Cardiac fibroblast (primary cell): ENCODE results near the gene GRK2.

Experiments
- DNase-seq, 2 donors: peaks; one replicate each; pipeline versions ENCODE4 v3.0.0 to v3.0.0-alpha.2; 2010; ENCODE audit warnings: low read depth in 2 of 2
- H3K4me3 ChIP-seq, 2 donors: replicated peaks in 1 of 2; 1 replicate in 1 of 2; 2 replicates in 1 of 2; pipeline ENCODE4 v1.5.1; 2011; ENCODE audit warnings: low read depth in 2 of 2, low read length in 2 of 2, mild to moderate bottlenecking in 2 of 2, moderate library complexity in 1 of 2
- TF ChIP-seq, protein P1 (sequence below): IDR thresholded peaks from one replicate; pipeline ENCODE4 v1.5.1; 2011; ENCODE audit warnings: low read depth, mild to moderate bottlenecking, low read length, inconsistent platforms

The GRK2 gene

DNA sequence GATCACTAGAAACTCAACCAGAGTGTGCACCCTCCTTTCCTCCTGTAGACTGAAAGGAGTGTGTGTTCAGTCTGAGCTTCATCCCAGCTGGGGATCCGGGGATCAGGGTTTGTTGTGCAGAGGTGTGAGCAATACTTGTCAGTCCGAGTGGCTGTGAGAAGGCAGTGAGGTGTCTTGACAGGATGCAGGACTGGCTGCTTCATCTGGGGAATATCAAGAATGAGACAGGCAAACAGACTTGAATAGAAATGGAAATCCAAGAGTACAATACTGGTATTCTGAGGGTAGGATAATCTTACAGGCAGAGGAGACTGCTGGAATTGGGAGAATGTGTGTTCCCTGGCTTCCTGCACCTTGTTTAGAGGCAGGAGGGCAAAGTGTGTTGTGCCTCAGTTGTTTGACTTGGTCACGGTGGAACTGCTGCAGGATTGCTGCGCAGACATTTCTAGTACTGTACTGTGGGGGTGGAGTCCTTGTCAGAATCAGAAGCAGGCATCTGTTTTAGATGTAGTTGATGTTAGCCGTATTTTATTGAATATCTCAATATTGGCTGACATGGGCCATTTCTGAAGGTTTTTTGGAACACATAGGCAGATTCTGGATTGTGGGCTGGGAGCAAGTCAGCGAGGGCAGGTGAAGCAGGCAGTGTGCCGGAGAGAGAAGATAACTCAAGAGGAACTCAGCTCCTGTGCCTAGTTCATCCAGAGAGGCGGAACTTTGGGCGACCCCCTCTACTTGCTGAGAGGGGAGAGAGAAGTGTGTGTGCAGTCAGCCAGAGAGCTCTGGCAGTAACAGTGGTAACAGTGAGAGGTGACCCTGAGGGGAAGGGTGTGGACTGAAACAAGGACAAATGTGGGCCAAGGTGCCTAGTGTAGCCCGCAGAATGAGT is 27.1 kb upstream of the GRK2 start:
- peak; percentile 26 to 27 for DNase-seq
- TF ChIP-seq, protein P1, sequence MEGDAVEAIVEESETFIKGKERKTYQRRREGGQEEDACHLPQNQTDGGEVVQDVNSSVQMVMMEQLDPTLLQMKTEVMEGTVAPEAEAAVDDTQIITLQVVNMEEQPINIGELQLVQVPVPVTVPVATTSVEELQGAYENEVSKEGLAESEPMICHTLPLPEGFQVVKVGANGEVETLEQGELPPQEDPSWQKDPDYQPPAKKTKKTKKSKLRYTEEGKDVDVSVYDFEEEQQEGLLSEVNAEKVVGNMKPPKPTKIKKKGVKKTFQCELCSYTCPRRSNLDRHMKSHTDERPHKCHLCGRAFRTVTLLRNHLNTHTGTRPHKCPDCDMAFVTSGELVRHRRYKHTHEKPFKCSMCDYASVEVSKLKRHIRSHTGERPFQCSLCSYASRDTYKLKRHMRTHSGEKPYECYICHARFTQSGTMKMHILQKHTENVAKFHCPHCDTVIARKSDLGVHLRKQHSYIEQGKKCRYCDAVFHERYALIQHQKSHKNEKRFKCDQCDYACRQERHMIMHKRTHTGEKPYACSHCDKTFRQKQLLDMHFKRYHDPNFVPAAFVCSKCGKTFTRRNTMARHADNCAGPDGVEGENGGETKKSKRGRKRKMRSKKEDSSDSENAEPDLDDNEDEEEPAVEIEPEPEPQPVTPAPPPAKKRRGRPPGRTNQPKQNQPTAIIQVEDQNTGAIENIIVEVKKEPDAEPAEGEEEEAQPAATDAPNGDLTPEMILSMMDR = no peak
- peak overlapping the region in 1 of 2 donors; percentile 37 for H3K4me3 ChIP-seq

DNA sequence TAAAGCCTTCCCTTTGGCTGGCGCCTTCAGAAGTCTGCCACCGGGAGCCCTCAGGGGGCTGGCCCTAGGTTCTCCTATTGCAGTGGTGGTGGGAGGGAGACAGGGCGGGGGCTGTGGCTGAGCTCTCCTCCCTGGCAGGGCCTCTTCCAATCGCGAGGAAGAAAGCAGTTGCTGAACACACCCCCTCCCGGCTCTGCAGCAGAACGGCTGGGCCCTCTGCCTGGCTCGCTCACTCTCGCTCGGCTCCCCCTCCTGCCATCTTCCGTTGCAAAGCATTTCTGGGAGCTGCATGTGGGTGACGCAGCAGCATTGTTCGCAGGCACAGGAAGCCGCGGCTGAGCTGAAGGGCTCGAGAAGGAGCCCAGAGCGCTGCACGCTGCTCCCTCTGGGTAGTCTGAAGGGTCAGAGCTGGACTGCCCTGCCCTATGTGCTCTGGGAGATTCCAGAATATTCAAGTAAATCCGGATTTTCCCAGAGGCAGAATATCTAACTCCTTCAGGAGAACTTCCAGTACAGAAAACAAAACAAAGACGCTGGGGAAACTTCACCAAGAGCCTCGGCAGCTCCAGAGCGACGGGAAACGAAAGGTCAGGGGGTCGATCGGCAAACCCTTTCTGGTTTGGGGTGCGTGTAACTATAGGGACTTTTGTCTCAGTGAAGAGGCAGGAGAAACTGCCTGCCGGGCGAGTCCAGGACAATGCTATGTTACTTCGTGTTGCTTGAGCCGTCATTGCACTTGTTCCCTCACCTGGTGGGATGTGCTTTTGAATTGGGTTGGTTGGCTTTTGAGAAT is 26.3 kb upstream of the GRK2 start:
- peak; percentile 99 for DNase-seq
- H3K4me3 ChIP-seq = peak overlapping the region; percentile 65 to 86
- TF ChIP-seq, protein P1 = peak; percentile 6

DNA sequence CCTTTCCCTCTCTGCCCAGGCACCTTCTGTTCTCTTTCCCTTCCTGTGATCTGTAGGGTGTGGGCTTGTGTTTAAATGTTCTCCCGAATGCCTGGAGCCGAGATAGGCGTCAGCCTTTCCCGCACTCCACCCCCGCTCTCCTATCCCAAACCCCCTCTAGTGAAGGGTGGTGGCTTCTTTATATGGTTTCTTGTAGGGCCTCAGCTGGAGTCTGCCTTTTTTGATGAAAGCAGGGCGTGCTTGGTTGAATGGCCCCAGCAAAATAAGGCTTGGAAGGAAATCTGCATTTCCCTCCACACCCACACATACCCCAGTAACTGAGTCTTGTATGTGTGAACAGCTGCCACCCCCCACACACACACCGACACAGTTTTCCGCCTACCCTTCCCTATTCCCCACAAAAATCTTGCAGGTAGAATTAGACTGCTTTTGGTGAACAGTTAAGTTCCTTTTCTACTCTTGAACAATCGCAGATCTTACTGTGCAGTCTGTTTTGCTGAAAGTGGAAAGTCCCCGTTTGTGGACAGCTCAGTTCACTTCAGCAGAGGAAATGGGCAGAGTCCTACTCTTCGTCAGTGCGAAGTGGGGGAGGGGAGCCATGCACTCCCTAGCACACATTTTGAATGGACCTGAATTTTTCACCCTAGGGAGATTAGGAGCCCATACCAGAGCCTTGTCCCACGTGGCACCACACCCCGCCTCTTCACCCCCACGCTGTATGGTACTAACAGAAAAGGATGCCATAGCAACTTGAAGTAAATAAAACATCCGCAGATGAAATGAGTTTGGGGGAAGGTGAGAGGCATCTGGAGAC is 25.5 kb upstream of the GRK2 start:
- TF ChIP-seq, protein P1 = no peak
- peak overlapping the region; percentile 65 to 86 for H3K4me3 ChIP-seq
- peak; percentile 84 for DNase-seq

DNA sequence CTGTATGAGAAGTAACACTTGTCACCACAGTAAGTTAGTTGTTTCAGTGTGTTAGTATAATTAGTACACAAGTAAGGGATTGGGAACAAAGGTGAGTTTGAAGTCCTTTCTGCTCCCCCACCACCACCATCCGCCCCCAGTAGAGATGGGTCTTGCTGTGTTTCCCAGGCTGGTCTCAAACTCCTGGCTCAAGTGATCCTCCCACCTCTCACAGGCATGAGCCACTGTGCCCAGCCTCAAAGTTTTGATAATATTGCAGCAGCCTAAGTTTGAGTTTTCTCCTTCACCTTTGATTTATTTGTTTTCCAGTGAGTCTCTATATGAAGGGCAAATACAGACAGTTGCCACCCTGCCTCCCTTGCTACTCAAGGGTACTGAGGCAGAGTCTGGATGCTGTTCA is 23.7 kb upstream of the GRK2 start:
- DNase-seq = no peak
- TF ChIP-seq, protein P1 = no peak
- no peak overlapping the region for H3K4me3 ChIP-seq

DNA sequence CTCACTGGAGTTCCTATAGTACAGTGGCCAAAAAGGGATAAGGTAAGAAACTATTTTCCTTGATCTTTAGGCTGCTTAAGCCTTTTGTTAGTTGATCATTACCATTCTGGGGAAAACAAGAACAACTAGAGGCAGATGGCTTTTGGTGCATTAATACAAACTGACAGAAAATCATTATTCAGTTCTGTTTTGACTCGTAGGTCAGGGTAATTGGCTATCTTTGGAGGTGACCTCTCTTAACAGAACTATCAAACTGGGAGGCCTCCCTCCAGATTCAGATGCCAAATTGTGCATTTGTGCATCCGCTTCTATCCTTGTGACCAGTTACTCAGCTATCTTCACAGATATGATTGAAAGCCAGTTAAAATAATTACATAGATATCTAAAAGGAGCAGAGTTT is 23.2 kb upstream of the GRK2 start:
- no peak overlapping the region for H3K4me3 ChIP-seq
- no peak for DNase-seq
- TF ChIP-seq, protein P1 = no peak

DNA sequence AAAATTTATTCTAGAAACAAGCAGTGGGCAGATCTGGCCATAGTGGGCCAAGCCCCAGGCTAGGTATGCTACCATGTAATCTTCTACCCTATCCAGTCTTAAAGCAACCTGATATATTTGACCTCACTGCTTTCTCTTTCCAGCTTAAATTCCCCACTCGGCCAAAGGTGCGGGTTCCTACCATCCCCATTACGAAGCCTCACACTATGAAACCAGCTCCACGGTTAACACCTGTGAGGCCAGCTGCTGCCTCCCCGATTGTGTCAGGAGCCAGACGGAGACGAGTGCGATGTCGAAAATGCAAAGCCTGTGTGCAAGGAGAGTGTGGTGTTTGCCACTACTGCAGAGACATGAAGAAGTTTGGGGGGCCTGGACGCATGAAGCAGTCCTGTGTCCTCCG is 21.2 kb upstream of the GRK2 start:
- no peak for DNase-seq
- no peak overlapping the region for H3K4me3 ChIP-seq
- TF ChIP-seq, protein P1 = no peak
